GM23338 (cell line): ENCODE results near the gene RCOR1.

Source experiments
- CREB1 ChIP-seq: fragments of 250-450 bp; sonication (Bioruptor Pico); IDR thresholded peaks from 2 replicates; pipeline ENCODE4 v1.5.0; 2020; ENCODE audit warnings: low read depth, mild to moderate bottlenecking, moderate library complexity
- EZH2 ChIP-seq: fragments of 200-600 bp; sonication (generic); IDR thresholded peaks from one replicate; pipeline ENCODE4 v1.8.0; 2017; ENCODE audit warnings: antibody characterized with exemption, mild to moderate bottlenecking, low read depth; ENCODE audit not compliant: unreplicated experiment
- EZH2phosphoT487 ChIP-seq: fragments of 200-600 bp; sonication (generic); IDR thresholded peaks from one replicate; pipeline ENCODE4 v1.8.1; 2018; ENCODE audit warnings: antibody characterized with exemption; ENCODE audit not compliant: unreplicated experiment
- JUNB ChIP-seq: IDR thresholded peaks from one replicate; pipeline ENCODE4 v1.6.1; 2016; ENCODE audit warnings: antibody characterized with exemption; ENCODE audit not compliant: unreplicated experiment
- NANOG ChIP-seq: IDR thresholded peaks from 2 replicates; pipeline ENCODE4 v1.6.1; 2016; ENCODE audit warnings: antibody characterized with exemption, borderline replicate concordance
- POLR2AphosphoS5 ChIP-seq: IDR thresholded peaks from 2 replicates; pipeline ENCODE4 v1.6.1; 2016; ENCODE audit warnings: antibody characterized with exemption, low read depth
- ZNF114 ChIP-seq: fragments of 250-450 bp; sonication (Bioruptor Pico); IDR thresholded peaks from 2 replicates; pipeline ENCODE4 v1.5.0; 2020; ENCODE audit warnings: mild to moderate bottlenecking, moderate library complexity
- TF ChIP-seq, protein P1 (sequence below), 2 experiments: fragments of 200-600 bp in 1 of 2; sonication (generic) in 1 of 2; conservative IDR thresholded peaks; 2 replicates each; pipeline versions ENCODE4 v1.5.1 to v1.6.1; 2016 to 2017; ENCODE audit warnings: antibody characterized with exemption in 2 of 2, low read depth in 2 of 2, mild to moderate bottlenecking in 2 of 2, moderate library complexity in 1 of 2
- TF ChIP-seq, protein P2 (sequence below): fragments of 250-450 bp; sonication (Bioruptor Pico); IDR thresholded peaks from 2 replicates; pipeline ENCODE4 v1.5.0; 2020; ENCODE audit warnings: mild to moderate bottlenecking, moderate library complexity
- TF ChIP-seq, protein P3 (sequence below): IDR thresholded peaks from one replicate; pipeline ENCODE4 v1.6.1; 2018; ENCODE audit warnings: antibody characterized with exemption; ENCODE audit not compliant: unreplicated experiment

DNA sequence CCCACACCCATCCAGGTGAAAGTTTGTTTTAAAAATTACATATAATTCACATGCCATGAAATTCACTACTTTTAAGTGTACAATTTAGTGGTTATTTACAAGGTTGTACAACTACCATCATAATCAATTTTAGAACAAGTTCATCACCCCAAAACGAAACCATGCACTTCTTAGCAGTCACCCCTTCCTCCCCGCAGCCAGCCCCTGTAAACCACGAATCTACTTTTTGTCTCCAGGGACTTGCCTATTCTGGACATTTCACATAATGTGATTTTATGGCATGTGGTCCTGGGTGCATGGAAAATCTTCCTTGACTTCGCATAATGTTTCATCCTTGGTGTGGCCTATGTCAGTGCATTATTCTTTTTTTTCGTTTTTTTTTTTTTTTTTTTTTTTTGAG, 165.6 kb downstream of the RCOR1 start:
- TF ChIP-seq, protein P1, sequence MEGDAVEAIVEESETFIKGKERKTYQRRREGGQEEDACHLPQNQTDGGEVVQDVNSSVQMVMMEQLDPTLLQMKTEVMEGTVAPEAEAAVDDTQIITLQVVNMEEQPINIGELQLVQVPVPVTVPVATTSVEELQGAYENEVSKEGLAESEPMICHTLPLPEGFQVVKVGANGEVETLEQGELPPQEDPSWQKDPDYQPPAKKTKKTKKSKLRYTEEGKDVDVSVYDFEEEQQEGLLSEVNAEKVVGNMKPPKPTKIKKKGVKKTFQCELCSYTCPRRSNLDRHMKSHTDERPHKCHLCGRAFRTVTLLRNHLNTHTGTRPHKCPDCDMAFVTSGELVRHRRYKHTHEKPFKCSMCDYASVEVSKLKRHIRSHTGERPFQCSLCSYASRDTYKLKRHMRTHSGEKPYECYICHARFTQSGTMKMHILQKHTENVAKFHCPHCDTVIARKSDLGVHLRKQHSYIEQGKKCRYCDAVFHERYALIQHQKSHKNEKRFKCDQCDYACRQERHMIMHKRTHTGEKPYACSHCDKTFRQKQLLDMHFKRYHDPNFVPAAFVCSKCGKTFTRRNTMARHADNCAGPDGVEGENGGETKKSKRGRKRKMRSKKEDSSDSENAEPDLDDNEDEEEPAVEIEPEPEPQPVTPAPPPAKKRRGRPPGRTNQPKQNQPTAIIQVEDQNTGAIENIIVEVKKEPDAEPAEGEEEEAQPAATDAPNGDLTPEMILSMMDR (conservative IDR thresholded peaks at IDR 0.05; ENCODE audit: low read depth in 2 of 2): no peak
- TF ChIP-seq POLR2AphosphoS5 (no peak), EZH2 (no peak), EZH2phosphoT487 (no peak), CREB1 (no peak), NANOG (no peak), ZNF114 (CRISPR knock-in tag) (no peak), JUNB (no peak)
- TF ChIP-seq, protein P2, sequence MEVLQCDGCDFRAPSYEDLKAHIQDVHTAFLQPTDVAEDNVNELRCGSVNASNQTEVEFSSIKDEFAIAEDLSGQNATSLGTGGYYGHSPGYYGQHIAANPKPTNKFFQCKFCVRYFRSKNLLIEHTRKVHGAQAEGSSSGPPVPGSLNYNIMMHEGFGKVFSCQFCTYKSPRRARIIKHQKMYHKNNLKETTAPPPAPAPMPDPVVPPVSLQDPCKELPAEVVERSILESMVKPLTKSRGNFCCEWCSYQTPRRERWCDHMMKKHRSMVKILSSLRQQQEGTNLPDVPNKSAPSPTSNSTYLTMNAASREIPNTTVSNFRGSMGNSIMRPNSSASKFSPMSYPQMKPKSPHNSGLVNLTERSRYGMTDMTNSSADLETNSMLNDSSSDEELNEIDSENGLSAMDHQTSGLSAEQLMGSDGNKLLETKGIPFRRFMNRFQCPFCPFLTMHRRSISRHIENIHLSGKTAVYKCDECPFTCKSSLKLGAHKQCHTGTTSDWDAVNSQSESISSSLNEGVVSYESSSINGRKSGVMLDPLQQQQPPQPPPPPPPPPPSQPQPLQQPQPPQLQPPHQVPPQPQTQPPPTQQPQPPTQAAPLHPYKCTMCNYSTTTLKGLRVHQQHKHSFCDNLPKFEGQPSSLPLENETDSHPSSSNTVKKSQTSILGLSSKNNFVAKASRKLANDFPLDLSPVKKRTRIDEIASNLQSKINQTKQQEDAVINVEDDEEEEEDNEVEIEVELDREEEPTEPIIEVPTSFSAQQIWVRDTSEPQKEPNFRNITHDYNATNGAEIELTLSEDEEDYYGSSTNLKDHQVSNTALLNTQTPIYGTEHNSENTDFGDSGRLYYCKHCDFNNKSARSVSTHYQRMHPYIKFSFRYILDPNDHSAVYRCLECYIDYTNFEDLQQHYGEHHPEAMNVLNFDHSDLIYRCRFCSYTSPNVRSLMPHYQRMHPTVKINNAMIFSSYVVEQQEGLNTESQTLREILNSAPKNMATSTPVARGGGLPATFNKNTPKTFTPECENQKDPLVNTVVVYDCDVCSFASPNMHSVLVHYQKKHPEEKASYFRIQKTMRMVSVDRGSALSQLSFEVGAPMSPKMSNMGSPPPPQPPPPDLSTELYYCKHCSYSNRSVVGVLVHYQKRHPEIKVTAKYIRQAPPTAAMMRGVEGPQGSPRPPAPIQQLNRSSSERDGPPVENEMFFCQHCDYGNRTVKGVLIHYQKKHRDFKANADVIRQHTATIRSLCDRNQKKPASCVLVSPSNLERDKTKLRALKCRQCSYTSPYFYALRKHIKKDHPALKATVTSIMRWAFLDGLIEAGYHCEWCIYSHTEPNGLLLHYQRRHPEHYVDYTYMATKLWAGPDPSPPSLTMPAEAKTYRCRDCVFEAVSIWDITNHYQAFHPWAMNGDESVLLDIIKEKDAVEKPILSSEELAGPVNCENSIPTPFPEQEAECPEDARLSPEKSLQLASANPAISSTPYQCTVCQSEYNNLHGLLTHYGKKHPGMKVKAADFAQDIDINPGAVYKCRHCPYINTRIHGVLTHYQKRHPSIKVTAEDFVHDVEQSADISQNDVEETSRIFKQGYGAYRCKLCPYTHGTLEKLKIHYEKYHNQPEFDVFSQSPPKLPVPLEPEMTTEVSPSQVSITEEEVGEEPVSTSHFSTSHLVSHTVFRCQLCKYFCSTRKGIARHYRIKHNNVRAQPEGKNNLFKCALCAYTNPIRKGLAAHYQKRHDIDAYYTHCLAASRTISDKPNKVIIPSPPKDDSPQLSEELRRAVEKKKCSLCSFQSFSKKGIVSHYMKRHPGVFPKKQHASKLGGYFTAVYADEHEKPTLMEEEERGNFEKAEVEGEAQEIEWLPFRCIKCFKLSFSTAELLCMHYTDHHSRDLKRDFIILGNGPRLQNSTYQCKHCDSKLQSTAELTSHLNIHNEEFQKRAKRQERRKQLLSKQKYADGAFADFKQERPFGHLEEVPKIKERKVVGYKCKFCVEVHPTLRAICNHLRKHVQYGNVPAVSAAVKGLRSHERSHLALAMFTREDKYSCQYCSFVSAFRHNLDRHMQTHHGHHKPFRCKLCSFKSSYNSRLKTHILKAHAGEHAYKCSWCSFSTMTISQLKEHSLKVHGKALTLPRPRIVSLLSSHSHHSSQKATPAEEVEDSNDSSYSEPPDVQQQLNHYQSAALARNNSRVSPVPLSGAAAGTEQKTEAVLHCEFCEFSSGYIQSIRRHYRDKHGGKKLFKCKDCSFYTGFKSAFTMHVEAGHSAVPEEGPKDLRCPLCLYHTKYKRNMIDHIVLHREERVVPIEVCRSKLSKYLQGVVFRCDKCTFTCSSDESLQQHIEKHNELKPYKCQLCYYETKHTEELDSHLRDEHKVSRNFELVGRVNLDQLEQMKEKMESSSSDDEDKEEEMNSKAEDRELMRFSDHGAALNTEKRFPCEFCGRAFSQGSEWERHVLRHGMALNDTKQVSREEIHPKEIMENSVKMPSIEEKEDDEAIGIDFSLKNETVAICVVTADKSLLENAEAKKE: no peak
- TF ChIP-seq, protein P3, sequence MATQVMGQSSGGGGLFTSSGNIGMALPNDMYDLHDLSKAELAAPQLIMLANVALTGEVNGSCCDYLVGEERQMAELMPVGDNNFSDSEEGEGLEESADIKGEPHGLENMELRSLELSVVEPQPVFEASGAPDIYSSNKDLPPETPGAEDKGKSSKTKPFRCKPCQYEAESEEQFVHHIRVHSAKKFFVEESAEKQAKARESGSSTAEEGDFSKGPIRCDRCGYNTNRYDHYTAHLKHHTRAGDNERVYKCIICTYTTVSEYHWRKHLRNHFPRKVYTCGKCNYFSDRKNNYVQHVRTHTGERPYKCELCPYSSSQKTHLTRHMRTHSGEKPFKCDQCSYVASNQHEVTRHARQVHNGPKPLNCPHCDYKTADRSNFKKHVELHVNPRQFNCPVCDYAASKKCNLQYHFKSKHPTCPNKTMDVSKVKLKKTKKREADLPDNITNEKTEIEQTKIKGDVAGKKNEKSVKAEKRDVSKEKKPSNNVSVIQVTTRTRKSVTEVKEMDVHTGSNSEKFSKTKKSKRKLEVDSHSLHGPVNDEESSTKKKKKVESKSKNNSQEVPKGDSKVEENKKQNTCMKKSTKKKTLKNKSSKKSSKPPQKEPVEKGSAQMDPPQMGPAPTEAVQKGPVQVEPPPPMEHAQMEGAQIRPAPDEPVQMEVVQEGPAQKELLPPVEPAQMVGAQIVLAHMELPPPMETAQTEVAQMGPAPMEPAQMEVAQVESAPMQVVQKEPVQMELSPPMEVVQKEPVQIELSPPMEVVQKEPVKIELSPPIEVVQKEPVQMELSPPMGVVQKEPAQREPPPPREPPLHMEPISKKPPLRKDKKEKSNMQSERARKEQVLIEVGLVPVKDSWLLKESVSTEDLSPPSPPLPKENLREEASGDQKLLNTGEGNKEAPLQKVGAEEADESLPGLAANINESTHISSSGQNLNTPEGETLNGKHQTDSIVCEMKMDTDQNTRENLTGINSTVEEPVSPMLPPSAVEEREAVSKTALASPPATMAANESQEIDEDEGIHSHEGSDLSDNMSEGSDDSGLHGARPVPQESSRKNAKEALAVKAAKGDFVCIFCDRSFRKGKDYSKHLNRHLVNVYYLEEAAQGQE: no peak
